Measurements from ENCODE around the gene LENEP. TPM values are rescaled to one million over a fixed set of nuclear protein-coding genes. Genes with fewer than 3 reads are reported as not detected.

Gene LENEP
- total RNA-seq, 1 donor, result 0.54 TPM

DNA sequence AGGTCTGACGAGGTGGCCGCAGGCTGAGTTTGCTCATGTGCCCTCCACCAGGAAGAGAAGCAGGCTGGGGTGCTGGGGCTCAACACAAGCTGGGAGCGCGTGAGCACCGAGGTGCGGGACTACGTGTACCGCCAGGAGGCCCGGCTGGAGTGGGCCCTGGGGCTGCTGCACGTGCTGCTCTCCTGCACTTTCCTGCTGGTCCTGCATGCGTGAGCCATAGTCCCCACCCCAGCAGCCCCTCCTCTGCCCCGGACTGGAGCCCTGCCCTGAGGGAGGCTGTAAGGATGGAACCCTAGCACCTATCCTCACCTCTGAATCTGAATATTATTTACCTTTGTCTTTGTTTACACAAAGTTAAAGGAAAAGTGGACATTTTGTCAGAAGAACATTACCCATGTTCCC is 49.9 kb downstream of the LENEP start:
- DNase-seq (ENCODE audit: low read depth in 2 of 3, low spot score in 2 of 3), result no peak

DNA sequence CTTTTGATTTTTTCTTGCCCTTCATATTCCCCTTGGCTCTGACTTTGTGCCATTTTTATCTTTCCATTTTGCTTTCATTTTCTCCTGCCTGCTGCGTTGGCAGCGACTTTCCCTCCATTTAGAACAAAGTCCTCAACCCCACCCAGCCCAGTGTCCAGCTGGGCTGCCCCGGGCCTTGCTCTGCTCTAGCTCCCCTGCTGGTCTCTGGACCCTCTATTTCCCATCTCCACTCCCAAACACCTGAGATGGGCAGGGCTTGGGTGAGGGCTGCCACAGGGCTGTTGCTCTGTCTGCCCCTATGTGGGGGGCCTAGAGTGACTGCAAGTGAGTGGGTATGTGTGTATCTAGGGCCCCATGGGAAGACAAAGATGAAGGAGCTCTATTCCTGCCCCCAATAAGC is 50.4 kb downstream of the LENEP start:
- no peak for DNase-seq (ENCODE audit: low read depth in 2 of 3, low spot score in 2 of 3)

Small RNA genes within 50 kb of the gene (small RNA-seq; reads per million reads assigned to genes)
- gene MIR4258 (not detected), gene RF00017 (not detected)

Other genes starting within 250 kb of the LENEP start
- gene KCNN3, start 123.3 kb upstream of the LENEP start, total RNA-seq, result under 0.01 TPM
- 17.2 TPM for gene PMVK, start 56.9 kb upstream of the LENEP start, total RNA-seq
- gene PBXIP1, start 37.5 kb upstream of the LENEP start, total RNA-seq, result 520 TPM
- 25.6 TPM for gene PYGO2, start 31.8 kb upstream of the LENEP start, total RNA-seq
- 59.5 TPM for gene SHC1, start 22.8 kb upstream of the LENEP start, total RNA-seq
- gene CKS1B, start 18.9 kb upstream of the LENEP start, total RNA-seq, result 22.9 TPM
- 35.0 TPM for gene FLAD1, start 10.2 kb upstream of the LENEP start, total RNA-seq
- 22.6 TPM for gene ZBTB7B, start 9.2 kb downstream of the LENEP start, total RNA-seq
- gene DCST2, start 40.2 kb downstream of the LENEP start, total RNA-seq, result under 0.01 TPM
- gene DCST1, start 40.2 kb downstream of the LENEP start, total RNA-seq, result under 0.01 TPM
- gene ADAM15, start 57.7 kb downstream of the LENEP start, total RNA-seq, result 60.1 TPM
- gene EFNA4, start 70.2 kb downstream of the LENEP start, total RNA-seq, result 5.9 TPM
- 4.8 TPM for gene EFNA3, start 85.3 kb downstream of the LENEP start, total RNA-seq
- 21.3 TPM for gene EFNA1, start 134.3 kb downstream of the LENEP start, total RNA-seq
- gene SLC50A1, start 142.3 kb downstream of the LENEP start, total RNA-seq, result 68.1 TPM
- 63.0 TPM for gene DPM3, start 146.9 kb downstream of the LENEP start, total RNA-seq
- 194 TPM for gene KRTCAP2, start 179.7 kb downstream of the LENEP start, total RNA-seq
- 32.6 TPM for gene TRIM46, start 180.3 kb downstream of the LENEP start, total RNA-seq
- 72.4 TPM for gene THBS3, start 214.3 kb downstream of the LENEP start, total RNA-seq
- 70.3 TPM for gene MTX1, start 215.1 kb downstream of the LENEP start, total RNA-seq